CD14-positive monocyte (primary cell): Measurements from ENCODE around the gene HOXB5. TPM values are rescaled to one million over a fixed set of nuclear protein-coding genes. Genes with fewer than 3 reads are reported as not detected.

Source experiments
- DNase-seq, 3 donors: peaks; one replicate each; pipeline ENCODE4 v3.0.0-alpha.2; 2011 to 2022
- H2AFZ ChIP-seq: 2 replicates; pipeline ENCODE4 v1.6.0; 2012; ENCODE audit warnings: mild to moderate bottlenecking, low read depth, low read length, inconsistent platforms; ENCODE audit not compliant: insufficient read depth, poor library complexity, severe bottlenecking
- H3K27ac ChIP-seq, 2 donors: 1 replicate in 1 of 2; 2 replicates in 1 of 2; pipeline ENCODE4 v1.5.1; 2012 to 2013; ENCODE audit warnings: low read length in 2 of 2, control low read depth in 1 of 2, inconsistent platforms in 1 of 2, low read depth in 1 of 2, mild to moderate bottlenecking in 1 of 2
- H3K27me3 ChIP-seq, 2 donors: one replicate each; pipeline versions ENCODE4 v1.6.0 to v1.6.1; 2011 to 2013; ENCODE audit warnings: low read length in 2 of 2; ENCODE audit not compliant: control insufficient read depth in 2 of 2, insufficient read depth in 2 of 2
- H3K36me3 ChIP-seq, 2 donors: replicated peaks in 1 of 2; 1 replicate in 1 of 2; 2 replicates in 1 of 2; pipeline versions ENCODE4 v1.5.1 to v1.6.1; 2012 to 2013; ENCODE audit warnings: low read length in 2 of 2, control low read depth in 1 of 2, inconsistent platforms in 1 of 2, mild to moderate bottlenecking in 1 of 2; ENCODE audit not compliant: insufficient read depth in 2 of 2, control insufficient read depth in 1 of 2
- H3K4me1 ChIP-seq, 2 donors: 1 replicate in 1 of 2; 2 replicates in 1 of 2; pipeline versions ENCODE4 v1.5.1 to v1.6.1; 2012 to 2013; ENCODE audit warnings: low read length in 2 of 2, control low read depth in 1 of 2, inconsistent platforms in 1 of 2, mild to moderate bottlenecking in 1 of 2, moderate library complexity in 1 of 2; ENCODE audit not compliant: insufficient read depth in 2 of 2, control insufficient read depth in 1 of 2
- H3K4me2 ChIP-seq: replicated peaks from 2 replicates; pipeline ENCODE3; 2012; ENCODE audit warnings: low read length, moderate library complexity, mild to moderate bottlenecking; ENCODE audit not compliant: poor library complexity, severe bottlenecking; ENCODE audit errors: extremely low read depth
- H3K4me3 ChIP-seq, 3 experiments: fragments of 200-600 bp in 1 of 3; sonication (generic) in 1 of 3; replicated peaks in 1 of 3; 1 replicate in 2 of 3; 2 replicates in 1 of 3; pipeline ENCODE4 v1.5.1; 2011 to 2013; ENCODE audit warnings: low read length in 3 of 3, mild to moderate bottlenecking in 3 of 3, control low read depth in 2 of 3, low read depth in 2 of 3, inconsistent platforms in 1 of 3, moderate library complexity in 1 of 3
- H3K79me2 ChIP-seq: 2 replicates; pipeline ENCODE4 v1.6.0; 2012; ENCODE audit warnings: mild to moderate bottlenecking, control low read depth, inconsistent platforms, low read length, moderate library complexity; ENCODE audit not compliant: insufficient read depth
- H3K9ac ChIP-seq: 2 replicates; pipeline ENCODE4 v1.6.0; 2017; ENCODE audit warnings: low read length, mild to moderate bottlenecking; ENCODE audit not compliant: insufficient read depth, poor library complexity, severe bottlenecking
- H3K9me3 ChIP-seq, 2 donors: replicated peaks in 1 of 2; 1 replicate in 1 of 2; 2 replicates in 1 of 2; pipeline versions ENCODE4 v1.5.1 to v1.6.1; 2012 to 2013; ENCODE audit warnings: low read length in 2 of 2, control low read depth in 1 of 2; ENCODE audit not compliant: control insufficient read depth in 1 of 2, insufficient read depth in 1 of 2
- H4K20me1 ChIP-seq: 2 replicates; pipeline ENCODE4 v1.6.0; 2012; ENCODE audit warnings: mild to moderate bottlenecking, low read length, control low read depth, moderate library complexity; ENCODE audit not compliant: insufficient read depth
- H3K27ac Mint-ChIP-seq, 7 donors: one replicate each; pipeline ENCODE4 v1.8.0; 2020; ENCODE audit warnings: mild to moderate bottlenecking in 7 of 7, mixed read lengths in 7 of 7, moderate library complexity in 6 of 7, inconsistent platforms in 2 of 7
- H3K27me3 Mint-ChIP-seq, 3 donors: one replicate each; pipeline ENCODE4 v1.8.0; 2021 to 2022; ENCODE audit warnings: low read depth in 3 of 3, mild to moderate bottlenecking in 3 of 3, mixed read lengths in 3 of 3, moderate library complexity in 3 of 3, inconsistent platforms in 1 of 3
- H3K36me3 Mint-ChIP-seq, 2 donors: one replicate each; pipeline ENCODE4 v1.8.0; 2020; ENCODE audit warnings: mixed read lengths in 2 of 2, inconsistent platforms in 1 of 2, mild to moderate bottlenecking in 1 of 2
- H3K4me1 Mint-ChIP-seq: one replicate; pipeline ENCODE4 v1.8.0; 2020; ENCODE audit warnings: mild to moderate bottlenecking, mixed read lengths
- H3K4me3 Mint-ChIP-seq, 2 donors: one replicate each; pipeline ENCODE4 v1.8.0; 2020; ENCODE audit warnings: mild to moderate bottlenecking in 2 of 2, mixed read lengths in 2 of 2, moderate library complexity in 1 of 2
- H3K9me3 Mint-ChIP-seq, 7 donors: one replicate each; pipeline ENCODE4 v1.8.0; 2020 to 2022; ENCODE audit warnings: mixed read lengths in 7 of 7, mild to moderate bottlenecking in 6 of 7, moderate library complexity in 6 of 7, inconsistent platforms in 2 of 7
- WGBS: methylation state at CpG from one replicate; pipeline ENCODE4 v1.1.5; 2013; ENCODE audit warnings: missing lambda C conversion rate; ENCODE audit not compliant: insufficient coverage; 5-methylcytosine and 5-hydroxymethylcytosine counted together
- intact Hi-C, 2 donors: fragments of 100-400 bp; cut with micrococcal nuclease; formaldehyde crosslinking; loops; one replicate each; pipeline versions ENCODE4 v1.15.0 to v1.15.1; 2023
- polyA plus RNA-seq, 3 donors: library from polyadenylated mRNA; depleted of rRNA in 1 of 3; unstranded in 2 of 3; stranded (reverse) in 1 of 3; fragments of 300-500 nt in 2 of 3; fragments of >200 nt in 1 of 3; fragmentation: Illumina TruSeq in 2 of 3; gene quantifications; 1 replicate in 2 of 3; 2 replicates in 1 of 3; pipeline ENCODE4 v1.2.3, GENCODE V29; 2012 to 2021
- TF ChIP-seq, protein P1 (sequence below): fragments of 200-600 bp; IDR thresholded peaks from one replicate; pipeline ENCODE4 v1.8.0; 2022; ENCODE audit warnings: antibody characterized with exemption, mild to moderate bottlenecking

HOXB5 gene
- polyA plus RNA-seq, 3 donors: not detected

DNA sequence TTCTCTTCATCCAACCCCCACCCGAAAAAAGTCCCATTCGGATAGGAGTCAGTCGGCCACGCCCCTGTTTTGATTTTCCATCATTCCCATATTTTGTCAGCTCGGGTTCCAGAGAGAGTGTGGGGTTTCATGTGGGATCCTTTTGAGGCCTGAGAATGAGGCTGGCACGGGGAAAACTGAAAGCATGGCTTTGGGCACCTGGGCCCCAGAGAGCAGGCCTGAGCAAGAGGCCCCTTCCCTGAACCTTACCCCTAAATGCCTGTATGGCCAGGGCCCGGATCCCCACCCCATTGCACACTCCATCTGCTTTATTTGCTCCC lies 10.9 kb downstream of the HOXB5 start:
- Mint-ChIP-seq H3K36me3 (peaks cover 19 to 36% of the 10 kb centered on the region in 2 donors), H3K27me3 (peaks cover 91 to 97% (median 94%) of the 10 kb centered on the region in 3 donors), H3K27ac (no peak overlapping the region), H3K9me3 (peaks cover 4 to 44% (median 29%) of the 10 kb centered on the region in 7 donors), H3K4me1 (peaks cover 57% of the 10 kb centered on the region), H3K4me3 (peak overlapping the region in 1 of 2 donors; percentile 80)
- no peaks in the 10 kb centered on the region for H3K36me3 ChIP-seq
- DNase-seq: no peak
- intact Hi-C loops: no loop called here
- no CpG with 5 or more reads among the region's 7 CpGs for WGBS
- H3K9ac ChIP-seq: no peak overlapping the region
- no peak overlapping the region for H2AFZ ChIP-seq
- peaks cover 40 to 56% of the 10 kb centered on the region in 2 donors for H3K4me1 ChIP-seq
- TF ChIP-seq, protein P1, sequence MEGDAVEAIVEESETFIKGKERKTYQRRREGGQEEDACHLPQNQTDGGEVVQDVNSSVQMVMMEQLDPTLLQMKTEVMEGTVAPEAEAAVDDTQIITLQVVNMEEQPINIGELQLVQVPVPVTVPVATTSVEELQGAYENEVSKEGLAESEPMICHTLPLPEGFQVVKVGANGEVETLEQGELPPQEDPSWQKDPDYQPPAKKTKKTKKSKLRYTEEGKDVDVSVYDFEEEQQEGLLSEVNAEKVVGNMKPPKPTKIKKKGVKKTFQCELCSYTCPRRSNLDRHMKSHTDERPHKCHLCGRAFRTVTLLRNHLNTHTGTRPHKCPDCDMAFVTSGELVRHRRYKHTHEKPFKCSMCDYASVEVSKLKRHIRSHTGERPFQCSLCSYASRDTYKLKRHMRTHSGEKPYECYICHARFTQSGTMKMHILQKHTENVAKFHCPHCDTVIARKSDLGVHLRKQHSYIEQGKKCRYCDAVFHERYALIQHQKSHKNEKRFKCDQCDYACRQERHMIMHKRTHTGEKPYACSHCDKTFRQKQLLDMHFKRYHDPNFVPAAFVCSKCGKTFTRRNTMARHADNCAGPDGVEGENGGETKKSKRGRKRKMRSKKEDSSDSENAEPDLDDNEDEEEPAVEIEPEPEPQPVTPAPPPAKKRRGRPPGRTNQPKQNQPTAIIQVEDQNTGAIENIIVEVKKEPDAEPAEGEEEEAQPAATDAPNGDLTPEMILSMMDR: no peak
- H3K27me3 ChIP-seq: peaks cover 84 to 94% of the 10 kb centered on the region in 2 donors
- H3K79me2 ChIP-seq: no peaks in the 10 kb centered on the region
- no peak overlapping the region for H3K27ac ChIP-seq
- H4K20me1 ChIP-seq: no peaks in the 10 kb centered on the region
- H3K4me3 ChIP-seq: no peak overlapping the region
- peaks cover 0 to 24% of the 10 kb centered on the region in 2 donors for H3K9me3 ChIP-seq
- no peak overlapping the region for H3K4me2 ChIP-seq

DNA sequence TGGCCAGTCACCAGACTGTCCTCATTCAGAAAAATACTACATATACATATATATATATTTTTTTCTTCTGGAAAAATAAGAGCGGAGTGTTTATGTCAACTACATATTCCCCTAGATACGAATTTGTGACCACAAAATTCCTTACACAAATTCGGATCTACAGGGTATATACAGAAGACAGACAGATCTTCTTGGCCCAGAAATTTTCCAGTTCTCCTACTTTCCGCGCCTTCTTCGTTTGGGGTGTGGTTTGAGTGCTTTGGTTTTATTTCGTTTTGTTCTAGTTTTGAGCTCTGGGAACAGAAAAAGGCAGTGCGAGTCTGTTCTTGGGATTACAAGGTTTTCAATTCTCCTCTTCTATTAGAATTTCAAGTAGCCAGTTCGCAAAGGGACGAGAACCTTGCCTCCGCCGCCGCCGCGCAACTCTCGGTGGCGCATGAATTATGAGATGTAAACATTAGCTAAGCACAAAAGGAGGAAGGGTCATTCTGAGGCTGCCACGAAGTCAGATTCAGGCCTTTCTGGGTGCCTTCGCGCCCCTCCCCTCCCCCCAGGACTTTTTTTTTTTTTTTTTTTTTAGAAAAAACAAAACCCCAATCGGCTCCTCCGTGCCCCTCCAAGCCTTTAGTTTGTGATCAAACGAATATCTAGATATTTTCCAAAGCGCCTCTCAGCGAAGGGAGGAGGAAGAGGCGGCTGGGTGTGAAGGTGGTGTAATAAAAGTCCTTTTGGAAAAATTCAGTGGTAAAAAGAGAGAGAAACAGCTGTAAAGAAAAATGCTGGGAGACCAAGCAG lies 13.6 kb downstream of the HOXB5 start:
- Histone ChIP-seq H3K79me2 (no peaks in the 10 kb centered on the region), H3K27ac (no peak overlapping the region), H3K27me3 (peaks cover 77 to 93% of the 10 kb centered on the region in 2 donors), H3K36me3 (no peaks in the 10 kb centered on the region), H3K4me3 (no peak overlapping the region), H3K4me2 (no peak overlapping the region), H2AFZ (no peak overlapping the region), H3K4me1 (peaks cover 32 to 50% of the 10 kb centered on the region in 2 donors), H3K9me3 (peaks cover 0 to 24% of the 10 kb centered on the region in 2 donors), H4K20me1 (no peaks in the 10 kb centered on the region), H3K9ac (no peak overlapping the region)
- H3K27ac Mint-ChIP-seq: no peak overlapping the region
- peaks cover 4 to 45% (median 27%) of the 10 kb centered on the region in 7 donors for H3K9me3 Mint-ChIP-seq
- TF ChIP-seq, protein P1: no peak
- H3K27me3 Mint-ChIP-seq: peaks cover 86 to 95% (median 90%) of the 10 kb centered on the region in 3 donors
- H3K4me1 Mint-ChIP-seq: peaks cover 49% of the 10 kb centered on the region
- peaks cover 13 to 21% of the 10 kb centered on the region in 2 donors for H3K36me3 Mint-ChIP-seq
- no peak for DNase-seq
- intact Hi-C loops: no loop called here
- peak overlapping the region; percentile 31 to 94 for H3K4me3 Mint-ChIP-seq
- 13% methylated on average over 7 of the region's 26 CpGs for WGBS
